OCI-LY1 (cell line): ENCODE measurements around the gene SCNN1G.

Experiments
- H2AFZ ChIP-seq: fragments of 200-600 bp; sonication (generic), shearing (Covaris generic); 2 replicates; pipeline ENCODE4 v1.6.0; 2014; ENCODE audit warnings: antibody characterized with exemption, mild to moderate bottlenecking, low read length
- H3F3A ChIP-seq: fragments of 200-600 bp; sonication (generic), shearing (Covaris generic); 2 replicates; pipeline ENCODE4 v1.6.0; 2014; ENCODE audit warnings: mild to moderate bottlenecking, antibody characterized with exemption, low read length, moderate library complexity; ENCODE audit not compliant: insufficient read depth
- H3K27ac ChIP-seq: fragments of 200-600 bp; sonication (generic); 2 replicates; pipeline ENCODE4 v1.5.1; 2014; ENCODE audit warnings: low read length, mixed run types, mild to moderate bottlenecking, low read depth; ENCODE audit not compliant: poor library complexity, severe bottlenecking
- H3K27me3 ChIP-seq: fragments of 200-600 bp; sonication (generic); 2 replicates; pipeline ENCODE4 v1.6.0; 2014; ENCODE audit warnings: antibody characterized with exemption, mild to moderate bottlenecking, low read length, moderate library complexity; ENCODE audit not compliant: insufficient read depth
- H3K36me3 ChIP-seq: fragments of 200-600 bp; sonication (generic); 2 replicates; pipeline ENCODE4 v1.6.1; 2014; ENCODE audit warnings: mild to moderate bottlenecking, antibody characterized with exemption, low read length, moderate library complexity, mixed read lengths; ENCODE audit not compliant: insufficient read depth
- H3K4me1 ChIP-seq: fragments of 200-600 bp; sonication (generic); 2 replicates; pipeline ENCODE4 v1.5.1; 2014; ENCODE audit warnings: mild to moderate bottlenecking, low read length, moderate library complexity; ENCODE audit not compliant: insufficient read depth, severe bottlenecking
- H3K4me2 ChIP-seq: fragments of 200-600 bp; sonication (generic), shearing (Covaris generic); 2 replicates; pipeline ENCODE4 v1.6.1; 2014; ENCODE audit warnings: low read length
- H3K4me3 ChIP-seq: fragments of 200-600 bp; sonication (generic); 2 replicates; pipeline ENCODE4 v1.5.1; 2014; ENCODE audit warnings: low read length, low read depth, mild to moderate bottlenecking, mixed read lengths; ENCODE audit not compliant: poor library complexity, severe bottlenecking
- H3K79me2 ChIP-seq: fragments of 200-600 bp; shearing (Covaris generic); 2 replicates; pipeline ENCODE4 v1.6.1; 2016; ENCODE audit warnings: mixed run types, low read length, mixed read lengths; ENCODE audit not compliant: insufficient read depth
- H3K9ac ChIP-seq: fragments of 200-600 bp; sonication (generic), shearing (Covaris generic); 2 replicates; pipeline ENCODE4 v1.6.1; 2014; ENCODE audit warnings: mild to moderate bottlenecking, low read length, mixed read lengths
- H3K9me2 ChIP-seq: fragments of 200-600 bp; sonication (generic), shearing (Covaris generic); 2 replicates; pipeline ENCODE4 v1.6.1; 2014; ENCODE audit warnings: low read depth, mild to moderate bottlenecking, low read length, mixed read lengths
- H3K9me3 ChIP-seq: fragments of 200-600 bp; shearing (Covaris generic); 2 replicates; pipeline ENCODE4 v1.6.1; 2014; ENCODE audit warnings: low read length, mixed read lengths
- H4K20me1 ChIP-seq: fragments of 200-600 bp; sonication (generic), shearing (Covaris generic); 2 replicates; pipeline ENCODE4 v1.6.0; 2016; ENCODE audit warnings: mild to moderate bottlenecking, low read length; ENCODE audit not compliant: insufficient read depth
- EZH2 ChIP-seq: fragments of 200-600 bp; sonication (generic), shearing (Covaris generic); IDR thresholded peaks from 2 replicates; pipeline ENCODE4 v1.8.0; 2017; ENCODE audit warnings: borderline replicate concordance, mixed run types, mild to moderate bottlenecking, antibody characterized with exemption, low read length, moderate library complexity, mixed read lengths
- TF ChIP-seq, protein P1 (sequence below): fragments of 200-600 bp; sonication (generic), shearing (Covaris generic); IDR thresholded peaks from 2 replicates; pipeline ENCODE4 v1.5.1; 2017; ENCODE audit warnings: mild to moderate bottlenecking, antibody characterized with exemption, low read length, moderate library complexity, mixed read lengths

SCNN1G gene

DNA sequence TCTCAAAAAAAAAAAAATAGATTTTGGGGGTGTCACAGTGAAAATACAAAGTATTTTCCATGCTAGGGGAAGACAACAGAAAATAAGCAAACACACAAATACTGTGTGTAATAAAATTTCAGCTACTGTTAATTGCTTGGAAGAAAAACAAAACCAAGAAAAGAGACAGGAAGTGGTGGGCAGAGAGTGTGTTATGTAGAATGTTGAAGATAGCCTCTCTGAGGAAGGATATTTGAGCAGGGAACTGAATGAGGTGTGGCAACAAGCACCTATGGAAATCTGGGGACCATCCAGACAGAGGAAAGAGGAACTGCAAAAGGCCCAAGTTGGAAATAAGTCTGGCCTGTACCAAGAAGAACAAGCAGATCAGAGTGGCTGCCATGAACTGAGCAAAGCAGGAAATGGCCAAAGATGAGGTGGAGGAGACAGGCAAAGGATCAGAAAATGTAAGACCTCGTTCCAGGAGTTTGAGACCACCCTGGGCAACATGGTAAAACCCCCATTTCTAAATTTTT lies 25.5 kb upstream of the SCNN1G start:
- H3K4me1 ChIP-seq, result no peaks in the 10 kb centered on the region
- H3K4me2 ChIP-seq, result no peak overlapping the region
- no peak overlapping the region for H3K9ac ChIP-seq
- no peaks in the 10 kb centered on the region; the same call in 1 of the 2 replicates for H3K27me3 ChIP-seq
- H3K9me2 ChIP-seq, result no peaks in the 10 kb centered on the region
- H3F3A ChIP-seq, result no peaks in the 10 kb centered on the region
- no peak overlapping the region for H3K4me3 ChIP-seq
- no peaks in the 10 kb centered on the region for H3K36me3 ChIP-seq
- no peaks in the 10 kb centered on the region for H4K20me1 ChIP-seq
- TF ChIP-seq, protein P1, sequence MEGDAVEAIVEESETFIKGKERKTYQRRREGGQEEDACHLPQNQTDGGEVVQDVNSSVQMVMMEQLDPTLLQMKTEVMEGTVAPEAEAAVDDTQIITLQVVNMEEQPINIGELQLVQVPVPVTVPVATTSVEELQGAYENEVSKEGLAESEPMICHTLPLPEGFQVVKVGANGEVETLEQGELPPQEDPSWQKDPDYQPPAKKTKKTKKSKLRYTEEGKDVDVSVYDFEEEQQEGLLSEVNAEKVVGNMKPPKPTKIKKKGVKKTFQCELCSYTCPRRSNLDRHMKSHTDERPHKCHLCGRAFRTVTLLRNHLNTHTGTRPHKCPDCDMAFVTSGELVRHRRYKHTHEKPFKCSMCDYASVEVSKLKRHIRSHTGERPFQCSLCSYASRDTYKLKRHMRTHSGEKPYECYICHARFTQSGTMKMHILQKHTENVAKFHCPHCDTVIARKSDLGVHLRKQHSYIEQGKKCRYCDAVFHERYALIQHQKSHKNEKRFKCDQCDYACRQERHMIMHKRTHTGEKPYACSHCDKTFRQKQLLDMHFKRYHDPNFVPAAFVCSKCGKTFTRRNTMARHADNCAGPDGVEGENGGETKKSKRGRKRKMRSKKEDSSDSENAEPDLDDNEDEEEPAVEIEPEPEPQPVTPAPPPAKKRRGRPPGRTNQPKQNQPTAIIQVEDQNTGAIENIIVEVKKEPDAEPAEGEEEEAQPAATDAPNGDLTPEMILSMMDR, result no peak
- no peak for TF ChIP-seq EZH2
- no peak overlapping the region for H2AFZ ChIP-seq
- H3K79me2 ChIP-seq, result no peaks in the 10 kb centered on the region
- no peaks in the 10 kb centered on the region for H3K9me3 ChIP-seq
- H3K27ac ChIP-seq, result no peak overlapping the region

DNA sequence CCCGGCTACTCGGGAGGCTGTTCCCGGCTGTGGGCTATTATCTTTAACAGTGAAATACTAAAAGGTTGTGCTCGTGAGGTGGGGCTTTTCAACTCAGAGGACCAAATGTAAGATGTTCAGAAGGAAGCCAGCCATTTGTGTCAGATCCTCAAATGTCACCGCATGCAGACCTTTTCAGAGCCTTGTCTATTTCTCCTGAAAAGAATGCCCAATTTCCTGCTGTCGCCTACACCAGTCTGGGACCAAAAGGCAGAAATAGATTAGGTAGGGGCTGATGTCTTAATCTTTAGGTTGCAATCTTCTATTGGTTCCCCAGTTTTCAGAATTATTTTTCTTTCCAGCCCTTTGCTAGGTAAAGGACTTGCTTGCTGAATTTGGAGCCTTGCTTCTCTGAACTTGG lies 24.4 kb upstream of the SCNN1G start:
- no peaks in the 10 kb centered on the region for H3F3A ChIP-seq

DNA sequence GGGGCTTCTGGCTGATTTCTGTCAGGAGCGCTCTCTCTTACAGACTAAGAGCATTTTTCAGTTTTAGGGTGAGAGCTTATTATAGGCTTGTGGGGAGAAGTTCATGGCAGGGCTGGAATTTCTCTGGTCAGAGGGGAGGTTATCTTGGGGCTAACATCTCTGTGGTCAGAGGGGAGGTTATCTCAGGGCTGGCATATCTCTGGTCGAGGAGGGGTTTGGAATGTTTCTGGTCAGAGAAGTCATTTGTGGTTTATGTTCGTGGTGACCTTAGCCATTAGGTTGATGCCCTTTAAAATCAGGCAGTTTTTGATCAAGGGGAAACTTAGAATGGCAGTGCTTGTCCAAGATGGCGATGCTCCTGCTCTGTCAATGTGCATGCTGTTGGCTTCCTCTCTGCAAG lies 22.5 kb upstream of the SCNN1G start:
- Histone ChIP-seq H3K9ac (no peak overlapping the region), H3K4me3 (no peak overlapping the region), H3K4me2 (no peak overlapping the region), H4K20me1 (no peaks in the 10 kb centered on the region), H3K9me2 (no peaks in the 10 kb centered on the region), H3K79me2 (no peaks in the 10 kb centered on the region), H3K27ac (no peak overlapping the region), H3F3A (no peaks in the 10 kb centered on the region), H3K27me3 (no peaks in the 10 kb centered on the region; the same call in 1 of the 2 replicates), H3K36me3 (no peaks in the 10 kb centered on the region), H3K4me1 (no peaks in the 10 kb centered on the region), H3K9me3 (no peaks in the 10 kb centered on the region), H2AFZ (no peak overlapping the region)
- TF ChIP-seq EZH2, result no peak
- TF ChIP-seq, protein P1, result no peak

More for the DNA sequence above, 24.4 kb upstream of the SCNN1G start:
- no peaks in the 10 kb centered on the region; the same call in 1 of the 2 replicates for H3K27me3 ChIP-seq
- H3K4me2 ChIP-seq, result no peak overlapping the region
- TF ChIP-seq, protein P1, result no peak
- no peak for TF ChIP-seq EZH2
- no peaks in the 10 kb centered on the region for H3K9me2 ChIP-seq
- H3K27ac ChIP-seq, result no peak overlapping the region
- H3K36me3 ChIP-seq, result no peaks in the 10 kb centered on the region
- no peaks in the 10 kb centered on the region for H4K20me1 ChIP-seq
- H3K4me1 ChIP-seq, result no peaks in the 10 kb centered on the region
- no peaks in the 10 kb centered on the region for H3K79me2 ChIP-seq
- H2AFZ ChIP-seq, result no peak overlapping the region
- H3K9me3 ChIP-seq, result no peaks in the 10 kb centered on the region
- no peak overlapping the region for H3K4me3 ChIP-seq
- no peak overlapping the region for H3K9ac ChIP-seq
